ENCODE results near the gene TRIM22.

The TRIM22 gene

DNA sequence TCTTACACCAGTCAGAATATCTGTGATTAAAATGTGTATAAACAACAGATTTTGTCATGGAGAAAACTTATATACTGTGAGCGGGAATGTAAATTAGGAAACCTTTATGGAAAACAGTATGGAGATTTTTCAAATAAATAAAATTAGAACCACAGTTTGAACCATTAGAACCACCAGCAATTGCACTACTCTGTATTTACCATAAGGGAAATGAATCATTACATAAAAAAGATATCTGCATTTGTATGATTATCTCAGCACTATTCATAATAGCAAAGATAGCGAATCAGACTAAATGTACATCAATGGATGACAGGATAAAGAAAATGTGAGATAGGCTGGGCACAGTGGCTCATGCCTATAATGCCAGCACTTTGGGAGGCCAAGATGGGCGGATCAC, 57.0 kb downstream of the TRIM22 start:
- no peak for DNase-seq (ENCODE audit: low read depth)

DNA sequence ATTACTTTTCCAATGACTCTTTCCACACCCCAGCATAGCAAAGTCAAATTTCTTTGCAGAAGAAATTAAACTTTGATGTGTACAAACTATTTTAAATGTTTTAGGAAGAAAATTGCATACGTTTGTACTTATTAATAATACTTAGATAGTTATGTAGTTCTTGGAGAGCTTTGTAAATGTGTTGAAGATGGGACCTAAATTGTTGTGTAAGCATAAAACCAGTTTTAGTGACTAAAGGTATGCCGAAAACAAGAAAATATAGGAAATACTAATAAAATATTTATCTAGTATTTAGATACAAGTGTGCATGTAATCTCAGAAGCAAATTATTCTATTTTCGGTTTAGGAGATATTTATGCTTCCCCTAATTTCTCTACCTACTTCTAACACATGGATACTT, 60.2 kb downstream of the TRIM22 start:
- DNase-seq (ENCODE audit: low read depth): no peak

DNA sequence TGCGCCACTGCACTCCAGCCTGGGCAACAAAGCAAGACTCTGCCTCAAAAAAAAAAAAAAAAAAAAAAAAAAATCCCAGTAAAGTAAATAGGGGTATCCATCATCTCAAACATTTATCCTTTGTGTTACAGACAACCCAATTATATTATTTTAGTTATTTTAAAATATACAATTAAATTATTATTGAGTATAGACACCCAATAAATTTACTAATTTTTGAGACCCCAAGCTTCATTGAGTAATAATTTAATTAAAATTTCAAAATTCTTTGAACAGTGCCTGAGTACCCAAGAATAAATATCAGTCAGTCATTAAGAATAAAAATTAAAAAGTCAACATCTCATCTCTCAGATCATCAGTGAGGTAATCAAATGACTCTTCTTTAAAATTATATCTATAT, 64.4 kb downstream of the TRIM22 start, which contains the start of gene OR52N4:
Gene OR52N4 (plus strand): TSS at position 301 of the 400 bp plus-strand sequence. CDS start 498 bp downstream, outside the sequence.
- no peak for DNase-seq (ENCODE audit: low read depth)
